ENCODE data around the gene CEP170.

DNA sequence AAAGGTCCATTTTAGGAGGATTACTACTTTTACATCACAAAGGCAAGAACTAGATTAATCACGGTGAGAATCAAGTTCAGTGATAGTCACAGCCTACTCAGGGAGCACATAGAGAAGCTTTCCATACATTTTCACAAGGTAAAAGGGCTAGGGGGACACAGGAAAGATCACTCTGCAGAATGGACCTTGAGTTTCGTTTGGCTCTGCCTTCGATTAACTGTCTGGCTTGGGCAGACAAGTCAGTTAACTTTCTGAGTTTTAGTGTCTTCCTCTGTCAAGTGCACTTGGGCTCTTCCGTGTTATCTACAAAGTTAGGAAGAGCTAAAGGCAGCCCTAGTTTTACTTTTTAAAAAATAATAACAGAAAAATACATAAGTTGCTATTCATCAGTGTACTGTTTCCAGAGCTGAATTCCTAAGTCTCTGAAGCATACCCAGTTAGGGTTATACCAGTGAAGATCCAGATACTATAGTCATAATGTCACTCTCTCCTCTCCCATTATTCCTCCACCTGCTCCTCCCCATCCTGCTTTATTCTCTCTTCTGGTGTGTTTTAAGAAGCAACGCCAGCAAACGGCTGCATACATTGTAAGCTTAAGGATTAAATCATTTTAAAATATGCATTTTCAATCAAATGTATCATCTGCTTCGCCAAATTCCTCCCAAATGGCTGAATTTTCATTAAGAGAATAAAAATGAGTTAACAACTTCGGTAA is 1.7 kb downstream of the CEP170 start:
- TF ChIP-seq POLR2A (IDR thresholded peaks at IDR 0.05), result no peak
- TF ChIP-seq, protein P1, sequence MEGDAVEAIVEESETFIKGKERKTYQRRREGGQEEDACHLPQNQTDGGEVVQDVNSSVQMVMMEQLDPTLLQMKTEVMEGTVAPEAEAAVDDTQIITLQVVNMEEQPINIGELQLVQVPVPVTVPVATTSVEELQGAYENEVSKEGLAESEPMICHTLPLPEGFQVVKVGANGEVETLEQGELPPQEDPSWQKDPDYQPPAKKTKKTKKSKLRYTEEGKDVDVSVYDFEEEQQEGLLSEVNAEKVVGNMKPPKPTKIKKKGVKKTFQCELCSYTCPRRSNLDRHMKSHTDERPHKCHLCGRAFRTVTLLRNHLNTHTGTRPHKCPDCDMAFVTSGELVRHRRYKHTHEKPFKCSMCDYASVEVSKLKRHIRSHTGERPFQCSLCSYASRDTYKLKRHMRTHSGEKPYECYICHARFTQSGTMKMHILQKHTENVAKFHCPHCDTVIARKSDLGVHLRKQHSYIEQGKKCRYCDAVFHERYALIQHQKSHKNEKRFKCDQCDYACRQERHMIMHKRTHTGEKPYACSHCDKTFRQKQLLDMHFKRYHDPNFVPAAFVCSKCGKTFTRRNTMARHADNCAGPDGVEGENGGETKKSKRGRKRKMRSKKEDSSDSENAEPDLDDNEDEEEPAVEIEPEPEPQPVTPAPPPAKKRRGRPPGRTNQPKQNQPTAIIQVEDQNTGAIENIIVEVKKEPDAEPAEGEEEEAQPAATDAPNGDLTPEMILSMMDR (IDR thresholded peaks at IDR 0.05), result no peak

Data from right lobe of liver (tissue), 4 donors.